GM23338 (cell line): ENCODE data around the gene CROCC2.

Experiments used
- CREB1 ChIP-seq: fragments of 250-450 bp; sonication (Bioruptor Pico); IDR thresholded peaks from 2 replicates; pipeline ENCODE4 v1.5.0; 2020; ENCODE audit warnings: low read depth, mild to moderate bottlenecking, moderate library complexity
- CTCF ChIP-seq, 2 experiments: fragments of 200-600 bp in 1 of 2; sonication (generic) in 1 of 2; conservative IDR thresholded peaks; 2 replicates each; pipeline versions ENCODE4 v1.5.1 to v1.6.1; 2016 to 2017; ENCODE audit warnings: antibody characterized with exemption in 2 of 2, low read depth in 2 of 2, mild to moderate bottlenecking in 2 of 2, moderate library complexity in 1 of 2
- EZH2 ChIP-seq: fragments of 200-600 bp; sonication (generic); IDR thresholded peaks from one replicate; pipeline ENCODE4 v1.8.0; 2017; ENCODE audit warnings: antibody characterized with exemption, mild to moderate bottlenecking, low read depth; ENCODE audit not compliant: unreplicated experiment
- EZH2phosphoT487 ChIP-seq: fragments of 200-600 bp; sonication (generic); IDR thresholded peaks from one replicate; pipeline ENCODE4 v1.8.1; 2018; ENCODE audit warnings: antibody characterized with exemption; ENCODE audit not compliant: unreplicated experiment
- JUNB ChIP-seq: IDR thresholded peaks from one replicate; pipeline ENCODE4 v1.6.1; 2016; ENCODE audit warnings: antibody characterized with exemption; ENCODE audit not compliant: unreplicated experiment
- NANOG ChIP-seq: IDR thresholded peaks from 2 replicates; pipeline ENCODE4 v1.6.1; 2016; ENCODE audit warnings: antibody characterized with exemption, borderline replicate concordance
- POLR2AphosphoS5 ChIP-seq: IDR thresholded peaks from 2 replicates; pipeline ENCODE4 v1.6.1; 2016; ENCODE audit warnings: antibody characterized with exemption, low read depth
- STAT1 ChIP-seq: IDR thresholded peaks from one replicate; pipeline ENCODE4 v1.6.1; 2016; ENCODE audit warnings: antibody characterized with exemption; ENCODE audit not compliant: unreplicated experiment
- ZNF114 ChIP-seq: fragments of 250-450 bp; sonication (Bioruptor Pico); IDR thresholded peaks from 2 replicates; pipeline ENCODE4 v1.5.0; 2020; ENCODE audit warnings: mild to moderate bottlenecking, moderate library complexity
- ZNF331 ChIP-seq: fragments of 250-450 bp; sonication (Bioruptor Pico); IDR thresholded peaks from 2 replicates; pipeline ENCODE4 v1.5.0; 2020; ENCODE audit warnings: low read depth, mild to moderate bottlenecking, moderate library complexity
- ZNF462 ChIP-seq: fragments of 250-450 bp; sonication (Bioruptor Pico); IDR thresholded peaks from 2 replicates; pipeline ENCODE4 v1.5.0; 2020; ENCODE audit warnings: mild to moderate bottlenecking, moderate library complexity
- TF ChIP-seq, protein P1 (sequence below): IDR thresholded peaks from one replicate; pipeline ENCODE4 v1.6.1; 2018; ENCODE audit warnings: antibody characterized with exemption; ENCODE audit not compliant: unreplicated experiment
- TF ChIP-seq, protein P2 (sequence below): IDR thresholded peaks from 2 replicates; pipeline ENCODE4 v1.6.1; 2016; ENCODE audit warnings: antibody characterized with exemption

DNA sequence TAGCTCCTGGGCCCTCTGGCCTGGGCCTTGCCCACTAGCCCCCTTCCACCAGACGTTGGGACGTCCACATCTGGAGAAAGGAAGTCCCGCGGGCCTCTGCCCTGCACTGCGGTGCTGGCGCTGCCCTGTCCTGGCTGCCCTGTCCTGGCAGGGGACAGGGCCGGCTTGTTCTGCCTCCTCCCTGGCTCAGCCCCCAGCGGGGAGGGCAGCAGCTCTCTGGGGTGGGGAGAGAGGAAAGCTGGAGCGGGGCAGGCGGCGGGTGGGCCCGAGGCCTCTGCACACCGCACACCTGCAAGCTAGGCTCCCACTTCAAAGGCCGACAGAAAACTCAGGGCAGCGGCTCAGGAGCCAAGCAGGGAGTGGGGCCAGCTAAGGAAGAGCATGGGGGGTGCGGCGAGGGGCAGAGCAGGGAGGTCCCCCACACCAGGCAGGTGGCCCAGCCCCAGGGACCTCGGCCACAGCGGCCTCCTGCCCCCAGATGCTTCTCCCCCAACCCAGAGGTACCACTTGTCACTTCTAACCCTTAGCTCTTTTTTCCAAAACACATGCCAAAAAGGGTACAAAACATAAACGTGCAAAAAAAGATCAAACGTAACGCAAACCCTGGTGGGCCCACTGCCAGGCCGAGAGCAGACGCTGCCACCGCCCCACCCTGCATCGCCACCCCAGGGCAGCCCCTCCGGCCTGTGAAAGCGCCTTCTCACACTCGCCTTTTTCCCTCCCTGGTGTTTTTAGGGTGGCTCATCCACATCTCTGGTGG, 105.8 kb downstream of the CROCC2 start:
- no peak for TF ChIP-seq CTCF (conservative IDR thresholded peaks at IDR 0.05; ENCODE audit: low read depth in 2 of 2)
- TF ChIP-seq, protein P1, sequence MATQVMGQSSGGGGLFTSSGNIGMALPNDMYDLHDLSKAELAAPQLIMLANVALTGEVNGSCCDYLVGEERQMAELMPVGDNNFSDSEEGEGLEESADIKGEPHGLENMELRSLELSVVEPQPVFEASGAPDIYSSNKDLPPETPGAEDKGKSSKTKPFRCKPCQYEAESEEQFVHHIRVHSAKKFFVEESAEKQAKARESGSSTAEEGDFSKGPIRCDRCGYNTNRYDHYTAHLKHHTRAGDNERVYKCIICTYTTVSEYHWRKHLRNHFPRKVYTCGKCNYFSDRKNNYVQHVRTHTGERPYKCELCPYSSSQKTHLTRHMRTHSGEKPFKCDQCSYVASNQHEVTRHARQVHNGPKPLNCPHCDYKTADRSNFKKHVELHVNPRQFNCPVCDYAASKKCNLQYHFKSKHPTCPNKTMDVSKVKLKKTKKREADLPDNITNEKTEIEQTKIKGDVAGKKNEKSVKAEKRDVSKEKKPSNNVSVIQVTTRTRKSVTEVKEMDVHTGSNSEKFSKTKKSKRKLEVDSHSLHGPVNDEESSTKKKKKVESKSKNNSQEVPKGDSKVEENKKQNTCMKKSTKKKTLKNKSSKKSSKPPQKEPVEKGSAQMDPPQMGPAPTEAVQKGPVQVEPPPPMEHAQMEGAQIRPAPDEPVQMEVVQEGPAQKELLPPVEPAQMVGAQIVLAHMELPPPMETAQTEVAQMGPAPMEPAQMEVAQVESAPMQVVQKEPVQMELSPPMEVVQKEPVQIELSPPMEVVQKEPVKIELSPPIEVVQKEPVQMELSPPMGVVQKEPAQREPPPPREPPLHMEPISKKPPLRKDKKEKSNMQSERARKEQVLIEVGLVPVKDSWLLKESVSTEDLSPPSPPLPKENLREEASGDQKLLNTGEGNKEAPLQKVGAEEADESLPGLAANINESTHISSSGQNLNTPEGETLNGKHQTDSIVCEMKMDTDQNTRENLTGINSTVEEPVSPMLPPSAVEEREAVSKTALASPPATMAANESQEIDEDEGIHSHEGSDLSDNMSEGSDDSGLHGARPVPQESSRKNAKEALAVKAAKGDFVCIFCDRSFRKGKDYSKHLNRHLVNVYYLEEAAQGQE, result no peak
- TF ChIP-seq, protein P2, sequence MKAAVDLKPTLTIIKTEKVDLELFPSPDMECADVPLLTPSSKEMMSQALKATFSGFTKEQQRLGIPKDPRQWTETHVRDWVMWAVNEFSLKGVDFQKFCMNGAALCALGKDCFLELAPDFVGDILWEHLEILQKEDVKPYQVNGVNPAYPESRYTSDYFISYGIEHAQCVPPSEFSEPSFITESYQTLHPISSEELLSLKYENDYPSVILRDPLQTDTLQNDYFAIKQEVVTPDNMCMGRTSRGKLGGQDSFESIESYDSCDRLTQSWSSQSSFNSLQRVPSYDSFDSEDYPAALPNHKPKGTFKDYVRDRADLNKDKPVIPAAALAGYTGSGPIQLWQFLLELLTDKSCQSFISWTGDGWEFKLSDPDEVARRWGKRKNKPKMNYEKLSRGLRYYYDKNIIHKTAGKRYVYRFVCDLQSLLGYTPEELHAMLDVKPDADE, result no peak
- no peak for TF ChIP-seq CREB1 (CRISPR knock-in tag)
- TF ChIP-seq EZH2, result no peak
- no peak for TF ChIP-seq POLR2AphosphoS5
- no peak for TF ChIP-seq EZH2phosphoT487
- no peak for TF ChIP-seq NANOG
- TF ChIP-seq ZNF331 (CRISPR knock-in tag), result no peak
- no peak for TF ChIP-seq JUNB
- no peak for TF ChIP-seq ZNF114 (CRISPR knock-in tag)
- TF ChIP-seq ZNF462 (CRISPR knock-in tag), result no peak
- TF ChIP-seq STAT1, result no peak
